Measurements from ENCODE around the gene DTNA.

The DTNA gene

DNA sequence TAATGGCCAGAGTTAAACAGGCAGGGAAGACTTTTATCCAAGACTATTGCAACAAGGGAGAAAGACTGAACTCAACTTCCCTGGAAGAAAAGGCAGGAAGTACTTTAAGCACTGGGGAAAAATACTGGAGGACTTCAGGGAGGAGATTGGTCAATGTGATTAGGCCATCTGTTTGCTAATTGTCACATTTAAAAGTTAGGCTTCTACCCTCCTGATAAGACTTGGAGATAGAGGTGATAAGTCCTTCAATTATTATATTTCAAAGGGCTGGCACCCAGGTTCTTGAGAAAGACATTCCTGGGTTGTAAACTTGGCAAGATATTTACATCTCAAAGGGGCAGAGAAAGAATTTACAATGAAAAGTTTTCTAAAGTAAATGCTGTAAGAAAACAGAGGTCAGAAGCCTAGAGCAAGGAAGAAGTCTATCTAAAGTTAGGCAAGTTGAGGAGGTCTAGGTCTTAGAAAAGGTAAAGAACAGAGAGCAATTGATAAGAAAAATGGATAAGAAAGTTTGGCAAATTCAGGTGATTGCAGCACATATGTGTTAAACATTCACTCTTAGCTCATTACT is 48.4 kb downstream of the DTNA start:
- TF ChIP-seq, protein P1, sequence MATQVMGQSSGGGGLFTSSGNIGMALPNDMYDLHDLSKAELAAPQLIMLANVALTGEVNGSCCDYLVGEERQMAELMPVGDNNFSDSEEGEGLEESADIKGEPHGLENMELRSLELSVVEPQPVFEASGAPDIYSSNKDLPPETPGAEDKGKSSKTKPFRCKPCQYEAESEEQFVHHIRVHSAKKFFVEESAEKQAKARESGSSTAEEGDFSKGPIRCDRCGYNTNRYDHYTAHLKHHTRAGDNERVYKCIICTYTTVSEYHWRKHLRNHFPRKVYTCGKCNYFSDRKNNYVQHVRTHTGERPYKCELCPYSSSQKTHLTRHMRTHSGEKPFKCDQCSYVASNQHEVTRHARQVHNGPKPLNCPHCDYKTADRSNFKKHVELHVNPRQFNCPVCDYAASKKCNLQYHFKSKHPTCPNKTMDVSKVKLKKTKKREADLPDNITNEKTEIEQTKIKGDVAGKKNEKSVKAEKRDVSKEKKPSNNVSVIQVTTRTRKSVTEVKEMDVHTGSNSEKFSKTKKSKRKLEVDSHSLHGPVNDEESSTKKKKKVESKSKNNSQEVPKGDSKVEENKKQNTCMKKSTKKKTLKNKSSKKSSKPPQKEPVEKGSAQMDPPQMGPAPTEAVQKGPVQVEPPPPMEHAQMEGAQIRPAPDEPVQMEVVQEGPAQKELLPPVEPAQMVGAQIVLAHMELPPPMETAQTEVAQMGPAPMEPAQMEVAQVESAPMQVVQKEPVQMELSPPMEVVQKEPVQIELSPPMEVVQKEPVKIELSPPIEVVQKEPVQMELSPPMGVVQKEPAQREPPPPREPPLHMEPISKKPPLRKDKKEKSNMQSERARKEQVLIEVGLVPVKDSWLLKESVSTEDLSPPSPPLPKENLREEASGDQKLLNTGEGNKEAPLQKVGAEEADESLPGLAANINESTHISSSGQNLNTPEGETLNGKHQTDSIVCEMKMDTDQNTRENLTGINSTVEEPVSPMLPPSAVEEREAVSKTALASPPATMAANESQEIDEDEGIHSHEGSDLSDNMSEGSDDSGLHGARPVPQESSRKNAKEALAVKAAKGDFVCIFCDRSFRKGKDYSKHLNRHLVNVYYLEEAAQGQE (IDR thresholded peaks at IDR 0.05; ENCODE audit: low read depth) = no peak
- no peak for TF ChIP-seq FOXM1 (IDR thresholded peaks at IDR 0.05; ENCODE audit: borderline replicate concordance, low read depth)
- TF ChIP-seq CREB1 (IDR thresholded peaks at IDR 0.05; ENCODE audit: low read depth) = no peak
- no peak for TF ChIP-seq TAF1 (IDR thresholded peaks at IDR 0.05; ENCODE audit: low read depth)
- TF ChIP-seq, protein P2, sequence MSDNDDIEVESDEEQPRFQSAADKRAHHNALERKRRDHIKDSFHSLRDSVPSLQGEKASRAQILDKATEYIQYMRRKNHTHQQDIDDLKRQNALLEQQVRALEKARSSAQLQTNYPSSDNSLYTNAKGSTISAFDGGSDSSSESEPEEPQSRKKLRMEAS (IDR thresholded peaks at IDR 0.05) = no peak
- TF ChIP-seq, protein P3, sequence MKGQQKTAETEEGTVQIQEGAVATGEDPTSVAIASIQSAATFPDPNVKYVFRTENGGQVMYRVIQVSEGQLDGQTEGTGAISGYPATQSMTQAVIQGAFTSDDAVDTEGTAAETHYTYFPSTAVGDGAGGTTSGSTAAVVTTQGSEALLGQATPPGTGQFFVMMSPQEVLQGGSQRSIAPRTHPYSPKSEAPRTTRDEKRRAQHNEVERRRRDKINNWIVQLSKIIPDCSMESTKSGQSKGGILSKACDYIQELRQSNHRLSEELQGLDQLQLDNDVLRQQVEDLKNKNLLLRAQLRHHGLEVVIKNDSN (IDR thresholded peaks at IDR 0.05) = no peak
- no peak for TF ChIP-seq CEBPB (IDR thresholded peaks at IDR 0.05)
- TF ChIP-seq EGR1 (IDR thresholded peaks at IDR 0.05) = no peak
- no peak for TF ChIP-seq YY1 (IDR thresholded peaks at IDR 0.05; ENCODE audit: low read depth)
- TF ChIP-seq TCF12 (IDR thresholded peaks at IDR 0.05; ENCODE audit: low read depth) = no peak
- TF ChIP-seq NFIC (IDR thresholded peaks at IDR 0.05) = no peak
- no peak for TF ChIP-seq ZBTB7A (IDR thresholded peaks at IDR 0.05; ENCODE audit: low read depth)
- TF ChIP-seq TEAD4 (IDR thresholded peaks at IDR 0.05) = no peak
- TF ChIP-seq EP300 (IDR thresholded peaks at IDR 0.05; ENCODE audit: borderline replicate concordance) = no peak

DNA sequence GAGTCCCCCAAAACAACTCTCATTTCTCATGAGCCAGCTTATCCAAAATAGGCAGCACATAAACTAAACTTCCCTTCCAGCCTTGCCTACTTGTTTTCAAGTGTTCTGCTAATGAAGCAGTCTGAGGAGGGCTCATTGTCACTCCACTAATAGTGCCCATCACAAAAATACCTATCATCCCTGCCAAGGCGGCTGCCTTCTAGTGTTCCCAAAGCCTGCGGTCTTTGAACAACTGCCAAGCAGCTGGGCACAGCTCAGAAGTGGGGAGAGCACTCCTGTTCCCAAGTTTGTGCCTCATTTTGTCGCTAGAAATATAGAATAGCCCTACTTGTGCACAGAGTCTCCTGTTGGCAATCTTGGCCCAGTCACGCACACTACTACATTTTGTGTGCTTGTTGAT is 50.3 kb downstream of the DTNA start:
- TF ChIP-seq TCF12 (IDR thresholded peaks at IDR 0.05; ENCODE audit: low read depth) (no peak), EP300 (IDR thresholded peaks at IDR 0.05; ENCODE audit: borderline replicate concordance) (no peak)

- TF ChIP-seq TCF12 (IDR thresholded peaks at IDR 0.05; ENCODE audit: low read depth) = no peak
- no peak for TF ChIP-seq EGR1 (IDR thresholded peaks at IDR 0.05)
- no peak for TF ChIP-seq EP300 (IDR thresholded peaks at IDR 0.05; ENCODE audit: borderline replicate concordance)
- no peak for TF ChIP-seq ZBTB7A (IDR thresholded peaks at IDR 0.05; ENCODE audit: low read depth)
- TF ChIP-seq, protein P2 (IDR thresholded peaks at IDR 0.05) = no peak
- TF ChIP-seq, protein P3 (IDR thresholded peaks at IDR 0.05) = no peak
- TF ChIP-seq CEBPB (IDR thresholded peaks at IDR 0.05) = no peak
- TF ChIP-seq YY1 (IDR thresholded peaks at IDR 0.05; ENCODE audit: low read depth) = no peak
- no peak for TF ChIP-seq NFIC (IDR thresholded peaks at IDR 0.05)
- TF ChIP-seq FOXM1 (IDR thresholded peaks at IDR 0.05; ENCODE audit: borderline replicate concordance, low read depth) = no peak
- no peak for TF ChIP-seq CREB1 (IDR thresholded peaks at IDR 0.05; ENCODE audit: low read depth)
- no peak for TF ChIP-seq RAD21 (IDR thresholded peaks at IDR 0.05; ENCODE audit: low read depth)
- no peak for TF ChIP-seq TEAD4 (IDR thresholded peaks at IDR 0.05)
- TF ChIP-seq, protein P1 (IDR thresholded peaks at IDR 0.05; ENCODE audit: low read depth) = no peak
- no peak for TF ChIP-seq TAF1 (IDR thresholded peaks at IDR 0.05; ENCODE audit: low read depth)
Measured at GRCh38 chr18:34764451-34764850, 54.4 kb downstream of the DTNA start.

DNA sequence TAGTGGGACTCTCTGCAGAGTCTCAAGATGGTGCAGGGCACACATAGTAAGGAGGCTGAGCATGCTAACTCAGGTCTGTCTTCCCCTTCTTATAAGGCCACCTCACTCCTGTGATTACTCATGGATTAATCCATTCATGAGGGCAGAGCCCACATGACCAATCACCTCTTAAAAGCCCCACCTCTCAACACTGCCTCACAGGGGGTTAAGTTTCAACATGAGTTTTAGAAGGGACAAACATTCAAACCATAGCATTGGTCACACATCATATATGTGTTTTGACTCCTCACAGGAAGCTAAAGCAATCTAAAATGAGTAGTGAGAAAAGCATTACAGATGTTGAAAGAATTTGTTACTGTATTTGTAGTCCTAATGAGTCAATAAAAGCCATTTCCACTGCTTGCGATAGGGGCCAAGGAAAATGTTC is 57.5 kb downstream of the DTNA start:
- TF ChIP-seq, protein P1 (IDR thresholded peaks at IDR 0.05; ENCODE audit: low read depth) = no peak
- TF ChIP-seq RAD21 (IDR thresholded peaks at IDR 0.05; ENCODE audit: low read depth) = no peak
- TF ChIP-seq, protein P2 (IDR thresholded peaks at IDR 0.05) = no peak
- TF ChIP-seq EGR1 (IDR thresholded peaks at IDR 0.05) = no peak
- no peak for TF ChIP-seq TCF12 (IDR thresholded peaks at IDR 0.05; ENCODE audit: low read depth)
- no peak for TF ChIP-seq TAF1 (IDR thresholded peaks at IDR 0.05; ENCODE audit: low read depth)
- TF ChIP-seq YY1 (IDR thresholded peaks at IDR 0.05; ENCODE audit: low read depth) = no peak
